H1 (cell line): ENCODE data around the gene NFIC. TPM values are rescaled to one million over a fixed set of nuclear protein-coding genes. Genes with fewer than 3 reads are reported as not detected.

ENCODE experiments used
- CTCF ChIA-PET: fragments of 300-600 bp; sonication (Branson Sonifier 250); formaldehyde crosslinking; loops from one replicate; lab custom pipeline; 2021; ENCODE audit not compliant: partially characterized antibody; lab: Charles Lee
- POLR2A ChIA-PET: fragments of 300-600 bp; sonication (Branson Sonifier 250); formaldehyde crosslinking; loops from one replicate; lab custom pipeline; 2021; ENCODE audit warnings: inconsistent platforms; ENCODE audit not compliant: partially characterized antibody; lab: Charles Lee
- DNase-seq, 2 experiments: peaks; one replicate each; pipeline versions ENCODE4 v3.0.0 to v3.0.0-alpha.2; 2010 to 2022; ENCODE audit warnings: low spot score in 2 of 2, low read depth in 1 of 2, mixed read lengths in 1 of 2
- FAIRE-seq: peaks from 2 replicates; lab custom pipeline; 2011; peaks lifted over from hg19 to GRCh38; lab: Jason Lieb, UNC
- H2AFZ ChIP-seq: 2 replicates; pipeline ENCODE4 v1.8.1; 2012; ENCODE audit warnings: low read length, inconsistent platforms
- H2AK5ac ChIP-seq: 2 replicates; pipeline ENCODE4 v1.6.1; 2013; ENCODE audit warnings: low read depth, low read length
- H2BK120ac ChIP-seq: replicated peaks from 2 replicates; pipeline ENCODE3; 2013; ENCODE audit warnings: low read depth, low read length, inconsistent platforms
- H2BK12ac ChIP-seq: 2 replicates; pipeline ENCODE4 v1.6.1; 2013; ENCODE audit warnings: low read depth, low read length
- H2BK15ac ChIP-seq: 2 replicates; pipeline ENCODE4 v1.6.1; 2013; ENCODE audit warnings: low read length
- H2BK20ac ChIP-seq: 2 replicates; pipeline ENCODE4 v1.6.1; 2013; ENCODE audit warnings: low read length
- H2BK5ac ChIP-seq: 2 replicates; pipeline ENCODE4 v1.6.1; 2013; ENCODE audit warnings: low read depth, low read length
- H3K14ac ChIP-seq: 2 replicates; pipeline ENCODE4 v1.6.1; 2013; ENCODE audit warnings: inconsistent platforms; ENCODE audit not compliant: insufficient read length
- H3K18ac ChIP-seq: 2 replicates; pipeline ENCODE4 v1.6.1; 2013; ENCODE audit warnings: low read length; ENCODE audit errors: extremely low read depth
- H3K23ac ChIP-seq: 2 replicates; pipeline ENCODE4 v1.6.1; 2013; ENCODE audit warnings: inconsistent platforms; ENCODE audit not compliant: insufficient read length
- H3K23me2 ChIP-seq: 2 replicates; pipeline ENCODE4 v1.6.1; 2013; ENCODE audit warnings: low read depth, low read length
- H3K27ac ChIP-seq: 2 replicates; pipeline ENCODE4 v1.6.1; 2011; ENCODE audit warnings: low read depth, low read length, inconsistent platforms
- H3K27me3 ChIP-seq, 4 experiments: replicated peaks in 1 of 4; 1 replicate in 1 of 4; 2 replicates in 3 of 4; pipeline versions ENCODE4 v1.6.1 to v1.8.1; 2011 to 2013; ENCODE audit warnings: low read length in 3 of 4, mild to moderate bottlenecking in 3 of 4, inconsistent platforms in 2 of 4, mixed read lengths in 2 of 4, moderate library complexity in 1 of 4; ENCODE audit not compliant: control insufficient read depth in 3 of 4, insufficient read depth in 3 of 4; ENCODE audit errors: extremely low read depth in 1 of 4
- H3K36me3 ChIP-seq, 4 experiments: 2 replicates each; pipeline versions ENCODE4 v1.6.1 to v1.8.1; 2011 to 2013; ENCODE audit warnings: mild to moderate bottlenecking in 4 of 4, low read length in 3 of 4, moderate library complexity in 2 of 4, control low read depth in 1 of 4, inconsistent platforms in 1 of 4; ENCODE audit not compliant: insufficient read depth in 4 of 4, control insufficient read depth in 2 of 4
- H3K4ac ChIP-seq: replicated peaks from 2 replicates; pipeline ENCODE3; 2013; ENCODE audit warnings: low read length, low read depth, mixed read lengths, inconsistent platforms; ENCODE audit not compliant: insufficient read length
- H3K4me1 ChIP-seq, 4 experiments: replicated peaks in 1 of 4; 1 replicate in 1 of 4; 2 replicates in 3 of 4; pipeline versions ENCODE4 v1.6.1 to v1.8.1; 2011 to 2013; ENCODE audit warnings: low read length in 3 of 4, inconsistent platforms in 2 of 4, mixed read lengths in 1 of 4; ENCODE audit not compliant: insufficient read depth in 4 of 4, control insufficient read depth in 3 of 4
- H3K4me2 ChIP-seq, 2 experiments: 2 replicates each; pipeline versions ENCODE4 v1.6.1 to v1.8.1; 2011 to 2013; ENCODE audit warnings: low read depth in 2 of 2, low read length in 2 of 2, control low read depth in 1 of 2, inconsistent platforms in 1 of 2, mild to moderate bottlenecking in 1 of 2; ENCODE audit not compliant: insufficient read depth in 1 of 2
- H3K4me3 ChIP-seq, 4 experiments: fragments of 200-600, 300-600 bp in 1 of 4; sonication (generic), shearing (Covaris generic), sonication (Bioruptor Twin) in 1 of 4; 2 replicates each; pipeline versions ENCODE4 v1.5.1 to v1.8.1; 2011 to 2016; ENCODE audit warnings: low read length in 4 of 4, low read depth in 3 of 4, control low read depth in 2 of 4, inconsistent platforms in 2 of 4, mild to moderate bottlenecking in 2 of 4, mixed read lengths in 1 of 4, moderate library complexity in 1 of 4; ENCODE audit not compliant: insufficient read depth in 2 of 4; ENCODE audit errors: extremely low read depth in 1 of 4
- H3K56ac ChIP-seq: replicated peaks from 2 replicates; pipeline ENCODE3; 2013; ENCODE audit warnings: low read depth, mild to moderate bottlenecking, mixed read lengths, low read length, inconsistent platforms; ENCODE audit not compliant: insufficient read length
- H3K79me1 ChIP-seq: 2 replicates; pipeline ENCODE4 v1.6.1; 2013; ENCODE audit warnings: low read depth, low read length, control low read depth
- H3K79me2 ChIP-seq, 2 experiments: 2 replicates each; pipeline versions ENCODE4 v1.6.1 to v1.8.1; 2012 to 2013; ENCODE audit warnings: low read length in 2 of 2, mild to moderate bottlenecking in 2 of 2, inconsistent platforms in 1 of 2; ENCODE audit not compliant: insufficient read depth in 2 of 2, control insufficient read depth in 1 of 2
- H3K9ac ChIP-seq, 4 experiments: replicated peaks in 1 of 4; 1 replicate in 1 of 4; 2 replicates in 3 of 4; pipeline versions ENCODE4 v1.6.1 to v1.8.1; 2011 to 2013; ENCODE audit warnings: low read depth in 3 of 4, low read length in 3 of 4, control low read depth in 2 of 4, mild to moderate bottlenecking in 2 of 4, moderate library complexity in 2 of 4, inconsistent platforms in 1 of 4; ENCODE audit errors: extremely low read depth in 1 of 4
- H3K9me3 ChIP-seq, 2 experiments: 2 replicates each; pipeline versions ENCODE4 v1.6.1 to v1.8.1; 2012 to 2013; ENCODE audit warnings: mild to moderate bottlenecking in 2 of 2, moderate library complexity in 2 of 2, control low read depth in 1 of 2, inconsistent platforms in 1 of 2, low read depth in 1 of 2, low read length in 1 of 2, mixed read lengths in 1 of 2; ENCODE audit not compliant: insufficient read depth in 2 of 2
- H4K20me1 ChIP-seq, 2 experiments: replicated peaks in 1 of 2; 2 replicates each; pipeline versions ENCODE3 to v1.8.1; 2011 to 2013; ENCODE audit warnings: inconsistent platforms in 2 of 2, low read length in 2 of 2, mild to moderate bottlenecking in 1 of 2; ENCODE audit not compliant: insufficient read depth in 2 of 2, control insufficient read depth in 1 of 2
- H4K5ac ChIP-seq: 2 replicates; pipeline ENCODE4 v1.6.1; 2013; ENCODE audit warnings: low read length, low read depth, mixed read lengths, inconsistent platforms; ENCODE audit not compliant: insufficient read length
- H4K8ac ChIP-seq: 2 replicates; pipeline ENCODE4 v1.8.0; 2013; ENCODE audit warnings: mild to moderate bottlenecking, moderate library complexity, low read length, inconsistent platforms; ENCODE audit not compliant: insufficient read depth; ENCODE audit errors: extremely low read depth
- H4K91ac ChIP-seq: replicated peaks from 2 replicates; pipeline ENCODE3; 2013; ENCODE audit warnings: low read length, mixed read lengths, inconsistent platforms; ENCODE audit not compliant: insufficient read length
- ASH2L ChIP-seq: fragments of 200-600, 300-600 bp; sonication (generic); IDR thresholded peaks from one replicate; pipeline ENCODE4 v1.7.1; 2017; ENCODE audit warnings: low read length
- ATF3 ChIP-seq: IDR thresholded peaks from 2 replicates; pipeline ENCODE4 v1.6.1; 2011; ENCODE audit warnings: low read depth, mild to moderate bottlenecking, low read length; ENCODE audit not compliant: insufficient read depth
- CBX5 ChIP-seq: fragments of 300-800, 300-1000 bp; sonication (generic); IDR thresholded peaks from 2 replicates; pipeline ENCODE4 v1.7.1; 2016; ENCODE audit warnings: antibody characterized with exemption, low read length, low read depth
- EGR1 ChIP-seq: IDR thresholded peaks from 2 replicates; pipeline ENCODE4 v1.6.1; 2011; ENCODE audit warnings: low read depth, low read length, borderline replicate concordance
- GABPA ChIP-seq: IDR thresholded peaks from 2 replicates; pipeline ENCODE4 v1.6.1; 2011; ENCODE audit warnings: mild to moderate bottlenecking, low read length, moderate library complexity, borderline replicate concordance; ENCODE audit not compliant: insufficient read depth
- KDM1A ChIP-seq: fragments of 200-600, 300-600 bp; sonication (generic); IDR thresholded peaks from 2 replicates; pipeline ENCODE4 v1.7.1; 2016; ENCODE audit warnings: mild to moderate bottlenecking, low read length, borderline replicate concordance
- NRF1 ChIP-seq: IDR thresholded peaks from 2 replicates; pipeline ENCODE4 v1.6.1; 2011; ENCODE audit warnings: mild to moderate bottlenecking, low read depth, low read length, improper control_type of control experiment
- POLR2AphosphoS5 ChIP-seq: IDR thresholded peaks from 2 replicates; pipeline ENCODE4 v1.6.1; 2011; ENCODE audit warnings: low read depth, low read length
- RAD21 ChIP-seq, 2 experiments: IDR thresholded peaks in 1 of 2; conservative IDR thresholded peaks in 1 of 2; 2 replicates each; pipeline ENCODE4 v1.6.1; 2011; ENCODE audit warnings: low read depth in 2 of 2, low read length in 2 of 2, improper control_type of control experiment in 1 of 2, inconsistent platforms in 1 of 2, mild to moderate bottlenecking in 1 of 2, moderate library complexity in 1 of 2
- SIRT6 ChIP-seq: IDR thresholded peaks from one replicate; pipeline ENCODE4 v1.7.1; 2012; ENCODE audit warnings: low read length, inconsistent platforms
- SIX5 ChIP-seq: IDR thresholded peaks from 2 replicates; pipeline ENCODE4 v1.6.1; 2011; ENCODE audit warnings: mild to moderate bottlenecking, low read depth, low read length
- SRF ChIP-seq: IDR thresholded peaks from 2 replicates; pipeline ENCODE4 v1.6.1; 2011; ENCODE audit warnings: mild to moderate bottlenecking, low read depth, low read length, moderate library complexity
- TAF7 ChIP-seq: optimal IDR thresholded peaks from 2 replicates; pipeline ENCODE3; 2011; ENCODE audit warnings: low read depth, mild to moderate bottlenecking, inconsistent platforms, low read length, moderate library complexity, borderline replicate concordance
- TEAD4 ChIP-seq: IDR thresholded peaks from 2 replicates; pipeline ENCODE4 v1.6.1; 2012; ENCODE audit warnings: low read depth, low read length, inconsistent platforms, mixed read lengths
- WGBS, 2 experiments: shearing (Covaris generic) in 1 of 2; methylation state at CpG; one replicate each; pipeline versions ENCODE4 v1.1.6 to v1.1.7; 2013 to 2015; ENCODE audit warnings: low lambda C conversion rate in 2 of 2, mixed read lengths in 2 of 2, inconsistent platforms in 1 of 2, low coverage in 1 of 2, missing lambda C conversion rate in 1 of 2; ENCODE audit not compliant: insufficient replicate concordance in 2 of 2, insufficient coverage in 1 of 2, insufficient read length in 1 of 2; ENCODE audit errors: extremely low coverage in 1 of 2, missing lambda C conversion rate in 1 of 2; 5-methylcytosine and 5-hydroxymethylcytosine counted together
- polyA plus RNA-seq, 7 experiments: library from polyadenylated mRNA; depleted of rRNA in 3 of 7; stranded (reverse) in 5 of 7; unstranded in 2 of 7; fragments of >200 nt in 5 of 7; fragments of 200-250 nt in 2 of 7; gene quantifications; 1 replicate in 5 of 7; 2 replicates in 1 of 7; 4 replicates in 1 of 7; pipeline versions ENCODE4 v1.2.1 to v1.2.3, GENCODE V29; 2011 to 2013; ENCODE audit warnings: missing spikeins in 2 of 7, mixed read lengths in 2 of 7
- total RNA-seq: library from RNA; stranded (reverse); fragmentation: NEBNext Ultra II Directional; extraction: Animal tissue kit (Norgen Biotek cat#: 25700); gene quantifications from 2 replicates; pipeline ENCODE4 v1.2.1, GENCODE V29; 2021

The NFIC gene
- total and polyA plus RNA-seq, 2 of the 8 experiments (the other 6 are each of a cell fraction or from before 2014, with no cell fraction given) = 0.56 to 3.2 TPM

GRCh38 chr19:3372413-3372812 lies 6.0 kb downstream of the NFIC start:
- Histone ChIP-seq H3K4ac (no peak overlapping the region), H3K18ac (no peak overlapping the region), H3K9me3 (no peaks in the 10 kb centered on the region; a peak in 1 of 4 replicates), H3K79me2 (no peaks in the 10 kb centered on the region), H2AK5ac (no peak overlapping the region), H4K5ac (no peak overlapping the region), H2BK5ac (no peak overlapping the region), H3K4me1 (peaks cover 5 to 22% (median 10%) of the 10 kb centered on the region in 4 experiments; a peak in 6 of 7 replicates), H2BK20ac (no peak overlapping the region), H3K36me3 (no peaks in the 10 kb centered on the region), H4K8ac (no peak overlapping the region), H3K14ac (no peak overlapping the region), H3K79me1 (no peaks in the 10 kb centered on the region), H3K9ac (no peak overlapping the region), H3K4me3 (no peak overlapping the region), H2BK120ac (no peak overlapping the region), H3K27me3 (peaks cover 46 to 78% (median 68%) of the 10 kb centered on the region in 4 experiments), H3K23ac (no peak overlapping the region), H2BK15ac (0 out of 2 replicates have a peak overlapping the region, but pooled peaks have one; percentile 61), H2AFZ (no peak overlapping the region), H4K91ac (no peak overlapping the region), H3K27ac (no peak overlapping the region), H3K56ac (no peak overlapping the region), H3K4me2 (no peak overlapping the region), H3K23me2 (peaks cover 2% of the 10 kb centered on the region; the same call in 1 of the 2 replicates), H4K20me1 (peaks cover 1 to 13% of the 10 kb centered on the region in 2 experiments), H2BK12ac (no peak overlapping the region)
- WGBS, 2 experiments = 62% methylated on average over 13 of the region's 14 CpGs; no CpG with 5 or more reads in 1 of the 2 experiments
- CTCF ChIA-PET = interaction anchor here (0.6 to 1.6 kb wide), 3 partner anchors 32 to 203 kb away, joined by 3 to 4 read pairs (median 3); no protein-coding TSS in a partner anchor
- DNase-seq (no peak), FAIRE-seq (no peak)
- POLR2A ChIA-PET = interaction anchor here (0.7 kb wide), 1 partner anchor 10 kb away, joined by 3 read pairs; no protein-coding TSS in a partner anchor
- no peak for TF ChIP-seq POLR2AphosphoS5
- TF ChIP-seq ASH2L = no peak
- no peak for TF ChIP-seq EGR1
- no peak for TF ChIP-seq GABPA
- no peak for TF ChIP-seq KDM1A
- TF ChIP-seq SRF = no peak
- no peak for TF ChIP-seq SIX5
- TF ChIP-seq TAF7 = no peak
- no peak for TF ChIP-seq TEAD4
- no peak for TF ChIP-seq NRF1
- TF ChIP-seq ATF3 = no peak
- no peak for TF ChIP-seq RAD21 (IDR thresholded peaks at IDR 0.05 in 1 of 2, conservative IDR thresholded peaks at IDR 0.05 in 1 of 2; ENCODE audit: low read depth in 2 of 2, low read length in 2 of 2)
- TF ChIP-seq SIRT6 = no peak
- no peak for TF ChIP-seq CBX5
